DND-41 (cell line): ENCODE data around the gene ZNF750.

Experiments used
- CTCF ChIP-seq: IDR thresholded peaks from 2 replicates; pipeline ENCODE4 v1.5.1; 2012; ENCODE audit warnings: borderline replicate concordance, low read length, moderate library complexity, mild to moderate bottlenecking; ENCODE audit not compliant: poor library complexity, severe bottlenecking; ENCODE audit errors: extremely low read depth
- EZH2 ChIP-seq: IDR thresholded peaks from 3 replicates; pipeline ENCODE4 v1.6.1; 2012; ENCODE audit warnings: borderline replicate concordance, low read depth, mild to moderate bottlenecking, moderate library complexity, low read length, inconsistent platforms; ENCODE audit not compliant: severe bottlenecking

- no peak for TF ChIP-seq CTCF
- TF ChIP-seq EZH2, result no peak
Observed at GRCh38 chr17:82820278-82821251, 19.3 kb downstream of the ZNF750 start.
